GM23248 (cell line): ENCODE measurements around the gene CAMK2D.

Source experiments
- EZH2 ChIP-seq: fragments of 200-600 bp; sonication (generic); IDR thresholded peaks from 2 replicates; pipeline ENCODE4 v1.6.1; 2018; ENCODE audit warnings: antibody characterized with exemption, mild to moderate bottlenecking; ENCODE audit not compliant: insufficient read depth, poor library complexity, severe bottlenecking
- EZH2phosphoT487 ChIP-seq: fragments of 200-600 bp; sonication (generic); IDR thresholded peaks from 2 replicates; pipeline ENCODE4 v1.6.1; 2018; ENCODE audit warnings: antibody characterized with exemption, moderate library complexity, mild to moderate bottlenecking, low read depth; ENCODE audit not compliant: insufficient read depth

DNA sequence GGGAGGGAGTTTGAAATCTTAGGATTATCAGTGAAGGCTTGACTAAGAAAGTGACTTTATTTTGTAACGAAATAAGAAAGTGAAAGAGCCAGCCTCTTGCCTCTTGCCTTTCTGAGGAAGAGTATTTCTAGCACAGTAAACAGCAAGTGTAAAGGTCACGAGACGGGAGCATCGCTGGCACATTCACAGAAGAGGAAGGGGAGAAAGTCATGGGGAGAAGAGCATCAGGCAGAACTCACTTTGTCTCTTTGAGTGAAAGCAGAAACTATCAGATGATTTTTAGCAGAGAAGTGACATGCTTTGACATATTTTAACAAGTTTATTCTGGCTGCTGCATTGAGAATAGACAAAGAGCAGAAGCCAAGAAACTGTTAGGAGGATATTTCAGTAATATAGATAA is 313.8 kb downstream of the CAMK2D start:
- TF ChIP-seq EZH2 (no peak), EZH2phosphoT487 (no peak)
